HEK293T (cell line): ENCODE measurements around the gene GRAMD1A.
"Not testable (repeated sequence)": the region's sequence is repeated elsewhere in the genome, so short reads cannot be mapped to it uniquely, and the experiment has no call there.

ENCODE experiments used
- CTCF ChIA-PET: fragments of 350-600 bp; formaldehyde crosslinking; extraction: SDS; loops from one replicate; lab custom pipeline; 2021; ENCODE audit warnings: antibody characterized with exemption, inconsistent platforms; lab: Yijun Ruan, JAX
- POLR2A ChIA-PET: fragments of 350-600 bp; formaldehyde crosslinking; extraction: SDS; loops from one replicate; lab custom pipeline; 2020; ENCODE audit warnings: antibody characterized with exemption, inconsistent platforms; lab: Yijun Ruan, JAX
- DNase-seq: peaks from one replicate; pipeline ENCODE4 v3.0.0; 2012; ENCODE audit warnings: mixed read lengths; ENCODE audit errors: extremely low spot score
- ARNT ChIP-seq: fragments of 450-650 bp; IDR thresholded peaks from 2 replicates; pipeline ENCODE4 v1.6.1; 2017; ENCODE audit warnings: mild to moderate bottlenecking
- BHLHE40 ChIP-seq: fragments of 450-650 bp; IDR thresholded peaks from 2 replicates; pipeline ENCODE4 v1.6.1; 2016; ENCODE audit warnings: mild to moderate bottlenecking, moderate library complexity, borderline replicate concordance
- CTBP1 ChIP-seq: fragments of 450-650 bp; IDR thresholded peaks from 2 replicates; pipeline ENCODE4 v1.6.1; 2016; ENCODE audit warnings: borderline replicate concordance
- ELF4 ChIP-seq: fragments of 450-650 bp; IDR thresholded peaks from 2 replicates; pipeline ENCODE4 v1.6.1; 2017; ENCODE audit warnings: antibody characterized with exemption
- FOXA1 ChIP-seq: fragments of 450-650 bp; IDR thresholded peaks from 2 replicates; pipeline ENCODE4 v1.6.1; 2016; ENCODE audit warnings: mild to moderate bottlenecking
- FOXK2 ChIP-seq: fragments of 450-650 bp; IDR thresholded peaks from 2 replicates; pipeline ENCODE4 v1.6.1; 2016; ENCODE audit warnings: mild to moderate bottlenecking
- FOXM1 ChIP-seq: fragments of 450-650 bp; IDR thresholded peaks from 2 replicates; pipeline ENCODE4 v1.6.1; 2017; ENCODE audit warnings: mild to moderate bottlenecking, borderline replicate concordance
- HDGF ChIP-seq: fragments of 450-650 bp; IDR thresholded peaks from 2 replicates; pipeline ENCODE4 v1.6.1; 2017; ENCODE audit warnings: antibody characterized with exemption, borderline replicate concordance
- L3MBTL2 ChIP-seq: fragments of 450-650 bp; conservative IDR thresholded peaks from 2 replicates; pipeline ENCODE4 v1.6.1; 2016; ENCODE audit warnings: mild to moderate bottlenecking
- LEF1 ChIP-seq: fragments of 450-650 bp; IDR thresholded peaks from 2 replicates; pipeline ENCODE4 v1.6.1; 2017; ENCODE audit warnings: mild to moderate bottlenecking, borderline replicate concordance
- NFRKB ChIP-seq: fragments of 450-650 bp; IDR thresholded peaks from 2 replicates; pipeline ENCODE4 v1.6.1; 2016; ENCODE audit warnings: mild to moderate bottlenecking, moderate library complexity
- SP1 ChIP-seq: fragments of 450-650 bp; IDR thresholded peaks from 2 replicates; pipeline ENCODE4 v1.6.1; 2017
- SUZ12 ChIP-seq: fragments of 450-650 bp; IDR thresholded peaks from 2 replicates; pipeline ENCODE4 v1.6.1; 2016; ENCODE audit warnings: mild to moderate bottlenecking
- TARDBP ChIP-seq: fragments of 450-650 bp; IDR thresholded peaks from 2 replicates; pipeline ENCODE4 v1.6.1; 2016
- ZNF384 ChIP-seq: fragments of 450-650 bp; IDR thresholded peaks from 2 replicates; pipeline ENCODE4 v1.6.1; 2016
- TF ChIP-seq, protein P1 (sequence below): fragments of 450-650 bp; IDR thresholded peaks from 2 replicates; pipeline ENCODE4 v1.6.1; 2016

GRAMD1A gene

DNA sequence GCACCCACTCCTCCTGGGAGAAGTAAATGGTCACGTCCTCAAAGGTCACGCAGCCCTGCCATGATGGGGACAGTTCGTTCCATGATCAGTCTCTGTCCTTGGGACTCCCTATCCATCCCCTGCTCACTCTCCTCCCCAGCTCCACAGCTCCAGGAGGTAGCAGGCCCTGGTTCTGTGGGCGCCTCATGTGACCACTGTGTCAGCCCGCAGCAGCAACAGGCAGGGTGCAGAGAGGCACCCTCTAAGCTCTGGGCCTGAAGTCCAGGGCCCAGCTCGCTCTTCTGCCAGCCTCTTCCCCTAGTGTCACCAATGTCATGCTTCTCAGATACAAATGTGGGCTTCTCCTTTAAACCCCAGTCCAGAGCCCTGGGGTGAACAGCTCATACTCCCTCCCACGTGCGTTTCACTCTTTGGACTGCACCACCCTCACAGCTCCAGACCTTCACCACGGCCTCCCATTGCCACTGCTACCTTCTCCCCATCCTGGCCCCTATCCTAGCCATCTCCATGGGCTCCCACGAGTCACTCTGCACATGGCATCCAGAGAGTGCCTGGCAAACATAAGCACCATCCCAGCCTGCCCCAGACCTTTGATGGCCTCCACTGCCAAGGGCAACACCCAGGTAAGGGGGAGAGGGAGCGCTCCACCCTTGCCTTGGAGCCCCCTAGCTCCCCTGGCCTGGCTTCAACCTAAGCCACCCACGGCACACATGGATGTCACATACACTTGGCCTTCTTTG lies 39.0 kb upstream of the GRAMD1A start:
- DNase-seq, result no peak
- CTCF ChIA-PET, result no interaction called here
- POLR2A ChIA-PET, result no interaction called here
- TF ChIP-seq CTBP1 (no peak), SUZ12 (no peak), FOXA1 (no peak), FOXM1 (no peak), LEF1 (no peak), ZNF384 (no peak), FOXK2 (no peak), L3MBTL2 (no peak), ARNT (no peak), SP1 (no peak), BHLHE40 (no peak), HDGF (no peak), NFRKB (no peak), ELF4 (no peak), TARDBP (no peak)
- TF ChIP-seq, protein P1, sequence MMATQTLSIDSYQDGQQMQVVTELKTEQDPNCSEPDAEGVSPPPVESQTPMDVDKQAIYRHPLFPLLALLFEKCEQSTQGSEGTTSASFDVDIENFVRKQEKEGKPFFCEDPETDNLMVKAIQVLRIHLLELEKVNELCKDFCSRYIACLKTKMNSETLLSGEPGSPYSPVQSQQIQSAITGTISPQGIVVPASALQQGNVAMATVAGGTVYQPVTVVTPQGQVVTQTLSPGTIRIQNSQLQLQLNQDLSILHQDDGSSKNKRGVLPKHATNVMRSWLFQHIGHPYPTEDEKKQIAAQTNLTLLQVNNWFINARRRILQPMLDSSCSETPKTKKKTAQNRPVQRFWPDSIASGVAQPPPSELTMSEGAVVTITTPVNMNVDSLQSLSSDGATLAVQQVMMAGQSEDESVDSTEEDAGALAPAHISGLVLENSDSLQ, result no peak

DNA sequence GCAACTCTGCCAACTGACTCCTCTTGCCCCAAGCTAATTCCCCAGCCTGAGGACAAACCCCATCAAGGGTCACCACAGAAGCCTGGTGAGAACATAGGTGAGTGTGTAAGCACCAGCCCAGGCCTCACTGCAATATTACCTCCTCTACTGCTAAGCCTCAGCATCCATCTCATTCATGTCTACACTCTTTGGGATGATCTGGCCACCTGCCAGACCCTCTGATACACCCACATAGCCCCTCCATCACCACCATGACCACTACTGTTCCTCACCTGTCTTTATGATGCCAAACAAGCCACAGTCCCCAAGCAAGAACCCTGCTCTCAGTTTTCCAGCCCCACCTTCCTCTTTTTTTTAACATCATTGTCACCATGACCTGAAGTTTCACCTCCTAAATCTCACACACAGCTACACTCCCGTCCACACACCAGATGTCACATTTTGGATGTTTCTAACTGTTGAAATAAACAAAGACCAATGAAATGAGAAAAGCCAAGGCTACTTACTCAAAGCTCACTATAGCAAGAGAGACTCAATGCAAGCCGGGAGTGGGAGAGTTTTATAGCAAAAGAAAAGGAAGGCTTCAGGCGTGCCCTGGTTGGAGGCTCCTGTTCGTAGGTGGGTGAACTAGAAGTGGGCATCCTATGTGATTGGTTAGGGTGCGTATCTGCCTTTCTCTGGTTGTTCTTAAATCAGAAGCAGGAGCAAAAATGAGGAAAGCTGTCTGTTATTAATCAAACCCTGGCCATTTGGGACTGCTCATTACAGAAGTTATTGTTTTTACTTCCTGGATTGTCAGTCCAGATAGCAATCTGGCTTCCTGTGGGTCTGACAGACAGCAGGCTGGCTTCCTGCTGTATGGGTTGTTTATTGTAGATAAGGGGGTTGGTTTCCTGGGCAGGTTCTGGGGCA lies 38.1 kb upstream of the GRAMD1A start:
- ChIA-PET POLR2A (no interaction called here), CTCF (no interaction called here)

DNA sequence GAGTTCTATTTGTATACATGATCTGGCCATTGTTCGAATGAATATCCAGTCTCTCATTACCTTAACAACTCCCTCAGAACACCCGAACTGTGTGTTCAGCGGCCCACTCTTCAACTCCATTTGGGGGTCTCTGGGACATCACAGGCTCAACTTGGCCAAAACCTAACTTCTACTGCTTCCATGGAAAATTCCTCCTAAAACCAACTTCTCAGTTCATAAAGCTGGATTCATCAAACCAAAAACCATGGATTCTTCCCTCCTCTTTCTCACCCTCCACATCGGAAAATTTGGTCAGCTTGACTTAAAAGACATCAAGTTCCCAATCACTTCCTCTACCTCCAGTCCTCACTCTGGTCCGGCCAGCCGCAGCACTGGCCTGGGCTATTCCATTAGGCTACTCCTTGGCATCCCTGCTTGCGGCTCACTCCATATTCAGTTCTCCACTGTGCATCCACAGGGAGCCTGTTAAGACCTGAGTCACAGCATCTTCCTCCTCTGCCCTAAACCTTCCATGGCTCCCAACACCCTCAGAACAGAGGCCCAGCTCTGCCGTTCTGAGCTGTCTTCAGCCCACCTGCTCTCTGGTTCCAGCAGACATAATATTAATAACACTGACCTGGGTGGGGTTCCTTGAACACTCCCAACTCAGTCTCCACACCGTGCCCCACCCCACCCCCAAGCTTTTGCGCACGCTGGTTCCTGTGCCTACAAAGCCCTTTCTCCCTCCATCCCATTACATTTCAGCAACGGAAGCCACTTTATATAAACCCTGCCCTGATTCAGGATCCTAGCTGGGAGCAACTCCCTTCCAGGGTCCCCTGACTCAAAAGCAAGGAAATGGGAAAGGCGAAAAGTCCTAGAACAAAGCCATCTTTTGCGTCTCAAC lies 37.2 kb upstream of the GRAMD1A start:
- TF ChIP-seq HDGF (no peak), BHLHE40 (no peak), LEF1 (no peak), FOXA1 (no peak), NFRKB (no peak), L3MBTL2 (no peak), ELF4 (no peak), ARNT (no peak), SUZ12 (no peak), FOXM1 (no peak), FOXK2 (no peak)
- no peak for DNase-seq
- ChIA-PET POLR2A (interaction anchor here (1.5 kb wide), 1 partner anchor 36 kb away, joined by 6 read pairs; the partner anchor contains the start of gene ZNF30), CTCF (no interaction called here)

More for the DNA sequence above, 38.1 kb upstream of the GRAMD1A start:
- TF ChIP-seq SP1, result no peak
- no peak for TF ChIP-seq SUZ12
- DNase-seq, result no peak

DNA sequence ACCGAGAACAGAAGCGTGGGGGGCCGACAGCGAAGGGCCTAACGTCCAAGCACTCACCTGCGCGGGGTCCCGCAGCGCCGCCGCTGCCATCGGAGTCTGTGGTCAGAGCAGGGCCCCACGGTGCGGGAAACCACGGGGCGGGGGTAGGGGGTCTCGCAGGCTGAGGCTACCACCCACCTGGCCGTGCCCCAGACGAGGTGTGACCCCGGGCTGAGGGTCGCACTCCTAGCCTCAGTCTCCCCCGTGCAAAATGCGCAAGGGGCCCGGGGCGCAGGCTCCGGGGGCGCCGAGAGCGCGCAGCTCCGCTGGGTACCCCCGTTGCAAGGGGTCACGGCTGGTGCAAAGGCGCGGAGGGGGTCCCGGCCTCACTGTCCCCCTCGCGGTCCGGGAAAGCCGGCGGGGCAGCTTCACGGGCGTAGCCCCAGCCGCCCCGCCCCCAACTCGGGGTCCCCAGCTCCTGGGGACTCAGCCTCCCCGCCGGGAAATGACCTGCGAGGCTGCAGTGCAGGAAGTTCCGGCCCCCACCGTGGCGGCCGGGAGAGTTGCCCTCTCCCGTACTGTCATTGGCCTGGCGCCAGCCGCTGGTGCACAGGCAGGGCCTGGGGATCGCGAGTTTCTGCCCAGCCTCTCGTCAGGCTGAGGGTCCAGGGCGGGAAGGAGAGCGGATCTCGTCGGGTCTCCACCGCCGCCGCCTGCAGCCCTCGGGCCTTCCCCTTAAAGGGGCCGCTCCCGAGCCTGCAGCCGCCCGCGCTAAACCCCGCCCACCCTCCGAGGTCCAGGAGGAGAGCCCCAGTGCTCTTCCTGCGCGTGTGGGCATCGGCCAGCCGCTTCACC lies 36.3 kb upstream of the GRAMD1A start, which contains the start of gene ZNF792:
ZNF792 (minus strand) TSS at position 657 of the 834 bp plus-strand sequence; CDS start at position 90, 567 bp downstream.
- ChIA-PET POLR2A (interaction anchor here (1.5 kb wide), 1 partner anchor 37 kb away, joined by 6 read pairs; the partner anchor contains the start of gene ZNF30), CTCF (no interaction called here)
- DNase-seq, result peak; percentile 75
- TF ChIP-seq L3MBTL2, result 0 out of 2 replicates have a peak, but pooled peaks have one; percentile 6
- no peak for TF ChIP-seq CTBP1
- no peak for TF ChIP-seq NFRKB
- TF ChIP-seq SUZ12, result no peak
- no peak for TF ChIP-seq BHLHE40

DNA sequence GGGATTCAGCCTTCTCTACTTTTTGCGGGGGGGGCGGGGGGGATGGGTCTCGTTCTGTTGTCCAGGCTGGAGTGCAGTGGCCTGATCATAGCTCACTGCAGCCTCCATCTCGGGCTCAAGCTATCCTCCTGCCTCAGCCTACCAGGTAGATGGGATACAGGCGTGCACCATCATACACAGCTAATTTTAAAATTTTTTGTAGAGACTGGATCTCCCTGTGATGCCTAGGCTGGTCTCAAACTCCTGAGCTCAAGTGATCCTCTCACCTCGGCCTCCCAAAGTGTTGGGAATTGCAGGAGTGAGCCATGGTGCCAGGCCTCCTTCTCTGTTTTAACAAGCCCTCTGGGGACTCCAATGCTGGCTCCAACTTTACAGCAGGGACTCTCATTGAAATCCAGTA lies 35.5 kb upstream of the GRAMD1A start:
- ChIA-PET CTCF (no interaction called here), POLR2A (no interaction called here)
- no peak for TF ChIP-seq TARDBP
- no peak for TF ChIP-seq CTBP1
- TF ChIP-seq LEF1, result no peak
- TF ChIP-seq SUZ12, result no peak
- TF ChIP-seq ZNF384, result no peak
- TF ChIP-seq NFRKB, result no peak
- no peak for TF ChIP-seq SP1
- no peak for TF ChIP-seq ELF4
- TF ChIP-seq, protein P1, result no peak
- TF ChIP-seq BHLHE40, result no peak
- TF ChIP-seq ARNT, result no peak
- TF ChIP-seq FOXK2, result no peak
- TF ChIP-seq L3MBTL2, result no peak
- no peak for DNase-seq

DNA sequence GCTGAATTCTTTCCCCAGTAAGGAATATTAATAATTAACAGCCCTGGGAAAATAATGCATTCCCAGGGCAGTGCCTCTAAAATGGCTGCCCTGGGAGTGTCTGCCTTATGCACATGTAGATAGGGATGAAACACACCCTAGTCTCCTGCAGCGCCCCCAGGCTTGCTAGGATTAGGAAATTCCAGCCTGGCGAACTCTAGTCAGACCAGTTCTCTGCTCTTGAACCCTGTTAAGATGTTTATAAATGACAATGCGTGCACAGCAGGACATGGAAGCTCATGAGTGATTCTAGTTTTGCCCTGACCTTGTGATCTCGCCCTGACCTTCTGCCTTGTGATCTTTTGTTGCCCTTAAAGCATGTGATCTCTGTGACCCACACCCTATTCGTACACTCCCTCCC lies 34.6 kb upstream of the GRAMD1A start:
- CTCF ChIA-PET, POLR2A ChIA-PET, DNase-seq: not testable (repeated sequence)
